Kidney (tissue), 14 donors: ENCODE measurements around the gene ATG2B. TPM values are rescaled to one million over a fixed set of nuclear protein-coding genes. Genes with fewer than 3 reads are reported as not detected.
"Not testable (repeated sequence)": the region's sequence is repeated elsewhere in the genome, so short reads cannot be mapped to it uniquely, and the experiment has no call there.

Experiments used
- DNase-seq, 5 donors: peaks; one replicate each; pipeline ENCODE4 v3.0.0-alpha.2; 2013 to 2020
- FAIRE-seq: peaks from 2 replicates; lab custom pipeline; 2012; peaks lifted over from hg19 to GRCh38; lab: Jason Lieb, UNC
- H3K27ac ChIP-seq, 2 donors: one replicate each; pipeline ENCODE4 v1.7.0; 2013; ENCODE audit warnings: low read depth in 2 of 2, low read length in 2 of 2, inconsistent platforms in 1 of 2
- H3K27me3 ChIP-seq: one replicate; pipeline ENCODE4 v1.7.1; 2013; ENCODE audit warnings: low read length, inconsistent platforms; ENCODE audit not compliant: control insufficient read depth, insufficient read depth
- H3K36me3 ChIP-seq, 3 donors: one replicate each; pipeline versions ENCODE4 v1.7.0 to v1.7.1; 2013; ENCODE audit warnings: low read length in 3 of 3, control low read depth in 1 of 3, inconsistent platforms in 1 of 3; ENCODE audit not compliant: insufficient read depth in 3 of 3, control insufficient read depth in 2 of 3
- H3K4me1 ChIP-seq, 3 donors: one replicate each; pipeline versions ENCODE4 v1.7.0 to v1.7.1; 2013; ENCODE audit warnings: low read length in 3 of 3, inconsistent platforms in 1 of 3, low read depth in 1 of 3; ENCODE audit not compliant: control insufficient read depth in 2 of 3, insufficient read depth in 2 of 3
- H3K4me3 ChIP-seq, 3 donors: one replicate each; pipeline versions ENCODE4 v1.7.0 to v1.8.1; 2013; ENCODE audit warnings: low read length in 3 of 3, control low read depth in 1 of 3, inconsistent platforms in 1 of 3
- H3K9ac ChIP-seq, 3 donors: one replicate each; pipeline versions ENCODE4 v1.7.0 to v1.7.1; 2013; ENCODE audit warnings: low read length in 3 of 3, control low read depth in 1 of 3, inconsistent platforms in 1 of 3
- H3K9me3 ChIP-seq, 3 donors: one replicate each; pipeline versions ENCODE4 v1.7.0 to v1.7.1; 2013; ENCODE audit warnings: low read length in 3 of 3, control low read depth in 1 of 3, inconsistent platforms in 1 of 3; ENCODE audit not compliant: control insufficient read depth in 2 of 3, insufficient read depth in 1 of 3
- intact Hi-C: fragments of 100-400 bp; cut with DNase I; formaldehyde crosslinking; loops from one replicate; pipeline ENCODE4 v1.11.1; 2022
- polyA plus RNA-seq: library from polyadenylated mRNA; stranded (reverse); fragments of 350-450 nt; fragmentation: Illumina TruSeq; extraction: RNeasy Lipid Tissue Mini Kit (QIAGEN cat#74804); gene quantifications from one replicate; pipeline ENCODE4 v1.2.3, GENCODE V29; 2014; ENCODE audit warnings: low read depth, low replicate concordance; ENCODE audit not compliant: insufficient read depth
- total RNA-seq: library from RNA; stranded (reverse); fragmentation: NEBNext Ultra II Directional; extraction: Animal tissue kit (Norgen Biotek cat#: 25700); gene quantifications from one replicate; pipeline ENCODE4 v1.2.1, GENCODE V29; 2021
- TF ChIP-seq, protein P1 (sequence below): IDR thresholded peaks from 3 replicates; pipeline ENCODE4 v1.5.1; 2012; ENCODE audit warnings: mild to moderate bottlenecking, moderate library complexity, borderline replicate concordance; ENCODE audit not compliant: insufficient read depth; ENCODE audit errors: extremely low read depth
- donor health status: control.
- donor health status: control.
- donor health status: control.
- donor health status: control.
- donor health status: control.
- donor health status: DM: yes; HTN: yes; CAD: no.
- donor health status: Normal renal cell carcinoma (clear cell type).

ATG2B gene
- total and polyA plus RNA-seq, 2 donors from 2014 or later, result 3.8 to 35.8 TPM

GRCh38 chr14:96245710-96246538 is 117.2 kb downstream of the ATG2B start:
- FAIRE-seq (no peak), DNase-seq (no peak)
- H3K9ac ChIP-seq, result no peak overlapping the region
- H3K27me3 ChIP-seq, result no peaks in the 10 kb centered on the region
- intact Hi-C loops, result no loop called here
- TF ChIP-seq, protein P1, sequence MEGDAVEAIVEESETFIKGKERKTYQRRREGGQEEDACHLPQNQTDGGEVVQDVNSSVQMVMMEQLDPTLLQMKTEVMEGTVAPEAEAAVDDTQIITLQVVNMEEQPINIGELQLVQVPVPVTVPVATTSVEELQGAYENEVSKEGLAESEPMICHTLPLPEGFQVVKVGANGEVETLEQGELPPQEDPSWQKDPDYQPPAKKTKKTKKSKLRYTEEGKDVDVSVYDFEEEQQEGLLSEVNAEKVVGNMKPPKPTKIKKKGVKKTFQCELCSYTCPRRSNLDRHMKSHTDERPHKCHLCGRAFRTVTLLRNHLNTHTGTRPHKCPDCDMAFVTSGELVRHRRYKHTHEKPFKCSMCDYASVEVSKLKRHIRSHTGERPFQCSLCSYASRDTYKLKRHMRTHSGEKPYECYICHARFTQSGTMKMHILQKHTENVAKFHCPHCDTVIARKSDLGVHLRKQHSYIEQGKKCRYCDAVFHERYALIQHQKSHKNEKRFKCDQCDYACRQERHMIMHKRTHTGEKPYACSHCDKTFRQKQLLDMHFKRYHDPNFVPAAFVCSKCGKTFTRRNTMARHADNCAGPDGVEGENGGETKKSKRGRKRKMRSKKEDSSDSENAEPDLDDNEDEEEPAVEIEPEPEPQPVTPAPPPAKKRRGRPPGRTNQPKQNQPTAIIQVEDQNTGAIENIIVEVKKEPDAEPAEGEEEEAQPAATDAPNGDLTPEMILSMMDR, result no peak
- peaks cover 0 to 8% (median 4%) of the 10 kb centered on the region in 3 donors for H3K36me3 ChIP-seq
- no peaks in the 10 kb centered on the region for H3K4me1 ChIP-seq
- H3K4me3 ChIP-seq, result no peak overlapping the region
- no peak overlapping the region for H3K27ac ChIP-seq
- no peaks in the 10 kb centered on the region for H3K9me3 ChIP-seq

DNA sequence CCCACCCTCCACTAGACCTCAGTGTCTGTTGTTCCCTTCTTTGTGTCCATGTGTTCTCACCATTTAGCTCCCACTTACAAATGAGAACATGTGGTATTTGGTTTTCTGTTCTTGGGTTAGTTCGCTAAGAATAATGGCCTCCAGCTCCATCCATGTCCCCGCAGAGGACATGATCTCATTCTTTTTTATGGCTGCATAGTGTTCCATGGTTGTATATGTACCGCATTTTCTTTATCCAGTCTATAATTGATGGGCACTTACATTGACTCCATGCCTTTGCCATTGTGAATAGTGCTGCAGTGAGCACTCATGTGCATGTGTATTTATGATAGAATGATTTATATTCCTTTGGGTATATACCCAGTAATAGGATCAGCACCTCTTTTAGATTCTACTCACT is 118.1 kb downstream of the ATG2B start:
- H3K27me3 ChIP-seq, DNase-seq, H3K9ac ChIP-seq, FAIRE-seq, H3K4me1 ChIP-seq, H3K4me3 ChIP-seq, H3K27ac ChIP-seq, H3K9me3 ChIP-seq, intact Hi-C loops: not testable (repeated sequence)
- peaks cover 0 to 12% (median 4%) of the 10 kb centered on the region in 3 donors for H3K36me3 ChIP-seq

GRCh38 chr14:96243785-96244184 is 119.4 kb downstream of the ATG2B start:
- no peak overlapping the region for H3K4me3 ChIP-seq
- H3K9ac ChIP-seq, result no peak overlapping the region
- H3K36me3 ChIP-seq, result peaks cover 0 to 12% (median 4%) of the 10 kb centered on the region in 3 donors
- H3K4me1 ChIP-seq, result no peaks in the 10 kb centered on the region
- DNase-seq (no peak), FAIRE-seq (no peak)
- H3K9me3 ChIP-seq, result no peaks in the 10 kb centered on the region
- H3K27ac ChIP-seq, result no peak overlapping the region
- intact Hi-C loops, result no loop called here
- H3K27me3 ChIP-seq, result no peaks in the 10 kb centered on the region
- TF ChIP-seq, protein P1, result no peak

DNA sequence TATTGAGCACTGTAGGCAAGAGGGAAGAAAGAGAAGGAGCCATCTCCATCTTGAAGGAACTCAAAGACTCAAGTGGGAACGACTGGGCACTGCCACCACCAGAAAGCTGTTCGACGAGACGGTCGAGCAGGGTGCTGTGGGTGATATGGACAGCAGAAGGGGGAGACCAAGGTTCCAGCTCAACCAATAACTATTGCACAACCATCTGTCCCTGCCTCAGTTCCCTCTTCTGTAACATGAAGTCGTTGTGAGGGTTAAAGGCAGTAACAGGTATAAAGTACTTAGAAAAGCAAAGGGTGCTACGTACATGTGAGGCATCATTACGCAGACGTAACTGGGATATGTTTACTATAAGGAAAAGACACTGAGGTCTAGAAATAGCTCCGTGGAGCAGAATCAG is 121.0 kb downstream of the ATG2B start:
- TF ChIP-seq, protein P1, result no peak
- Histone ChIP-seq H3K4me1 (no peaks in the 10 kb centered on the region), H3K9me3 (no peaks in the 10 kb centered on the region), H3K27me3 (no peaks in the 10 kb centered on the region), H3K9ac (no peak overlapping the region), H3K36me3 (peaks cover 0 to 12% (median 4%) of the 10 kb centered on the region in 3 donors), H3K4me3 (no peak overlapping the region), H3K27ac (no peak overlapping the region)
- FAIRE-seq (no peak), DNase-seq (no peak)
- intact Hi-C loops, result no loop called here
